Mesodermal cell (in vitro differentiated cells): Measurements from ENCODE around the gene ITSN1.

Experiments used
- H3K27ac ChIP-seq: 2 replicates; pipeline ENCODE4 v1.7.0; 2013; ENCODE audit warnings: mild to moderate bottlenecking, low read depth, low read length, moderate library complexity; ENCODE audit not compliant: severe bottlenecking
- H3K36me3 ChIP-seq: 2 replicates; pipeline ENCODE4 v1.7.1; 2013; ENCODE audit warnings: mild to moderate bottlenecking, low read length, moderate library complexity; ENCODE audit not compliant: control insufficient read depth, insufficient read depth
- H3K4me1 ChIP-seq: one replicate; pipeline ENCODE4 v1.7.1; 2013; ENCODE audit warnings: mild to moderate bottlenecking, low read length; ENCODE audit not compliant: insufficient read depth, control insufficient read depth, poor library complexity, severe bottlenecking
- H3K4me3 ChIP-seq: 2 replicates; pipeline ENCODE4 v1.7.0; 2013; ENCODE audit warnings: low read length, control low read depth, mild to moderate bottlenecking; ENCODE audit not compliant: insufficient read depth, poor library complexity, severe bottlenecking; ENCODE audit errors: extremely low read depth
- H3K9me3 ChIP-seq: 2 replicates; pipeline ENCODE4 v1.7.1; 2013; ENCODE audit warnings: mild to moderate bottlenecking, low read length, moderate library complexity; ENCODE audit not compliant: control insufficient read depth
- WGBS, 2 experiments: methylation state at CpG; one replicate each; pipeline ENCODE4 v1.1.5; 2013; ENCODE audit warnings: missing lambda C conversion rate in 2 of 2; ENCODE audit not compliant: insufficient coverage in 2 of 2; 5-methylcytosine and 5-hydroxymethylcytosine counted together

ITSN1 gene

DNA sequence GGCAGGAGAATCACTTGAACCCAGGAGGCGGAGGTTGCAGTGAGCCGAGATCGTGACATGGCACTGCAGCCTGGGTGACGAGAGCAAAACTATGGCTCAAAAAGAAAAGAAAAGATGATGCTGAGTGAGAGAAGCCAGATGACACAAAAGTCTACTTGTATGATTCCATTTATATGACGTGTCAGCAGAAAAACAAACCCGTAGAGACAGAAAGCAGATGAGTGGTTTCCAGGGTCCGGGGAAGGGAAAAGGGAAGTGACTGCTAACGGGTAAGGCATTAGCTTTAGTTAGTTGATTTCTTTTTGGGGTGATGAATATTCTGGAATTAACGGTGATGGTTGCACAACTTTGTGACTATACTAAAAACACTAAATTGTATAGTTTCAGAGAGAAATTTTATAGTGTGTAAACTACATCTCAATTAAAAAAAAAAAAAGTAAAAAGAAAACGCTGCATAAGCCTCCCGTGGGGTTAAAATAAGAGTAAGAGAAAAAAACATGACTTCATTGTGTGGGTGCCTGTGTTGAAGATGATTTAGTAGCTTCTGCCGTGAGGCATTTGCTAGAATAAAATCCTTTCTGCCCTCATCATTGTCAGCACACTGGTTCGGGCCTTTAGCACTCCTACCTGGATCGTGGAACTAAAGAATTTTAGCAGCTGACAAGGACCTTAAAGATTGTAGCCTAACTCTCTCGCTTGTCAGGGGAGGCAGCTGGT lies 298.0 kb downstream of the ITSN1 start:
- Histone ChIP-seq H3K4me1 (peaks cover 2% of the 10 kb centered on the region), H3K4me3 (no peak overlapping the region), H3K9me3 (peaks cover 6% of the 10 kb centered on the region), H3K27ac (no peak overlapping the region), H3K36me3 (no peaks in the 10 kb centered on the region)
- WGBS, 2 experiments, result 95 to 97% methylated on average over 10 to 11 of the region's 15 CpGs

- Histone ChIP-seq H3K27ac (no peak overlapping the region), H3K36me3 (no peaks in the 10 kb centered on the region), H3K4me3 (no peak overlapping the region), H3K4me1 (peaks cover 2% of the 10 kb centered on the region), H3K9me3 (peaks cover 6% of the 10 kb centered on the region)
- WGBS, 2 experiments, result 89 to 90% methylated on average over 5 of the region's 5 CpGs
Measured at GRCh38 chr21:33940881-33941245, 298.6 kb downstream of the ITSN1 start.

- no peaks in the 10 kb centered on the region for H3K36me3 ChIP-seq
- H3K27ac ChIP-seq, result no peak overlapping the region
- H3K4me3 ChIP-seq, result no peak overlapping the region
- peaks cover 9% of the 10 kb centered on the region for H3K4me1 ChIP-seq
- H3K9me3 ChIP-seq, result peaks cover 6% of the 10 kb centered on the region
Measured at GRCh38 chr21:33942426-33942825, 300.1 kb downstream of the ITSN1 start.

- H3K4me3 ChIP-seq, result no peak overlapping the region
- no peaks in the 10 kb centered on the region for H3K36me3 ChIP-seq
- no peak overlapping the region for H3K27ac ChIP-seq
- peaks cover 12% of the 10 kb centered on the region for H3K4me1 ChIP-seq
- peaks cover 6% of the 10 kb centered on the region for H3K9me3 ChIP-seq
- WGBS, 2 experiments, result 100% methylated on average over 1 to 2 of the region's 2 CpGs
Measured at GRCh38 chr21:33943293-33943692, 301.0 kb downstream of the ITSN1 start.

- Histone ChIP-seq H3K36me3 (no peaks in the 10 kb centered on the region), H3K4me1 (peaks cover 22% of the 10 kb centered on the region), H3K9me3 (peaks cover 6% of the 10 kb centered on the region), H3K27ac (no peak overlapping the region), H3K4me3 (no peak overlapping the region)
- WGBS, 2 experiments, result 100% methylated on average over 1 of the region's 1 CpG; no CpG with 5 or more reads in 1 of the 2 experiments
Measured at GRCh38 chr21:33944185-33944763, 302.0 kb downstream of the ITSN1 start.

GRCh38 chr21:33945652-33946270 lies 303.5 kb downstream of the ITSN1 start:
- peaks cover 6% of the 10 kb centered on the region for H3K9me3 ChIP-seq
- 100% methylated on average over 1 of the region's 2 CpGs; no CpG with 5 or more reads in 1 of the 2 experiments for WGBS, 2 experiments
- no peak overlapping the region for H3K4me3 ChIP-seq
- no peak overlapping the region for H3K27ac ChIP-seq
- H3K36me3 ChIP-seq, result no peaks in the 10 kb centered on the region
- H3K4me1 ChIP-seq, result peaks cover 28% of the 10 kb centered on the region

GRCh38 chr21:33947451-33948095 lies 305.3 kb downstream of the ITSN1 start:
- peak overlapping the region; percentile 19 for H3K4me3 ChIP-seq
- H3K27ac ChIP-seq, result peak overlapping the region; percentile 100
- H3K4me1 ChIP-seq, result peaks cover 28% of the 10 kb centered on the region
- H3K9me3 ChIP-seq, result peaks cover 6% of the 10 kb centered on the region
- H3K36me3 ChIP-seq, result no peaks in the 10 kb centered on the region
- 32 to 33% methylated on average over 3 to 8 of the region's 9 CpGs for WGBS, 2 experiments

DNA sequence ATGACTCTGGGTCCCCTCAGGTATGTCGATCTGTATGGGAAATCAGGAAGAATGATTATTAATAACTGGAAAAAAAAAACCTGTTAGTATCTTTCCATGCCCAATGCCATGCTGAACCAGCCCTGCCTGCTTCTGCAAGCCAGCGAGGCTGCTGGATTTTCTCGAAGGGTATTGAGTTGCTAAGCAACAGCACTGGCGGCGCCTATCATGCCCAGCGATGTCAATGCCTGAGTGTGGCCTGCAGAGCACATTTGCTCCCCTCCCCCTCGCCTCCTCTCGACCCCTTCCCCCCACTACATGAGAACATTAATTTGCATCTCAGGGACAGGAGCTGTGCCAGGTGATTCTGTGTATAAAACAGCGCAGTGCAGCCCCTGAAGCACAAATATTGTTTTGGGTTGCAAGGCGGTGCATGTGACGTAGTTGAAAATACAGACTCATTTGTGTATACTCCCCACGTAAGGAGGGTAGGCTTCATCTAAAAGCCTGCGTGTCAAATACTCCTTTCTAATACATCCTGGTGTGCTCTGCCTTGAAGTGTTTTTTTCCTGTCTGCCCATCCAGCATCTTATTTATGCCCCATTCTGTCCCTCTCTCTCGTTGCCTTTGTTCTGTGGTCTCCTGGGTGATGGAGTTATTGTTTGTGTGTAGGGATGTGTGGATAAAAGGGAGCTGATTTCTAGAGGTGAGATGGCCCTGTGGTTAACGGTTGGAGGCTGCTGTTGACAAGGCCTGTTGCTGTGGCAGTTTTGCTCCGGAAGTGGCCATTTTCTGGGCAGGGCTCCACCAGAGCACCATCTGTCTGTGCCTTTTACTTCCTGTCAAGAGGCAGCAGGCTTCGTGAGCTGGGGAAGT lies 306.0 kb downstream of the ITSN1 start:
- 37 to 52% methylated on average over 10 to 13 of the region's 17 CpGs for WGBS, 2 experiments
- Histone ChIP-seq H3K9me3 (peaks cover 6% of the 10 kb centered on the region), H3K4me3 (peak overlapping the region; percentile 19), H3K27ac (peak overlapping the region; percentile 100), H3K4me1 (peaks cover 28% of the 10 kb centered on the region), H3K36me3 (no peaks in the 10 kb centered on the region)

- Histone ChIP-seq H3K4me1 (peaks cover 28% of the 10 kb centered on the region), H3K4me3 (no peak overlapping the region), H3K27ac (peak overlapping the region; percentile 100), H3K36me3 (no peaks in the 10 kb centered on the region), H3K9me3 (peaks cover 6% of the 10 kb centered on the region)
- 93 to 97% methylated on average over 6 to 7 of the region's 9 CpGs for WGBS, 2 experiments
Measured at GRCh38 chr21:33948951-33949444, 306.7 kb downstream of the ITSN1 start.
